GM18505 (cell line): ENCODE results near the gene FTCD.
A peak's percentile ranks its signal among the peaks of the same experiment; 100 is the strongest.
"Not testable (repeated sequence)": the region's sequence is repeated elsewhere in the genome, so short reads cannot be mapped to it uniquely, and the experiment has no call there.

ENCODE experiments used
- ATAC-seq: cut with Tn5 transposase; IDR thresholded peaks from one replicate; pipeline ENCODE4 v1.9.1; 2021; ENCODE audit not compliant: unreplicated experiment
- POLR2A ChIP-seq: IDR thresholded peaks from 4 replicates; pipeline ENCODE4 v1.6.1; 2011; ENCODE audit warnings: borderline replicate concordance; ENCODE audit not compliant: insufficient read depth, insufficient read length; ENCODE audit errors: extremely low read depth

The FTCD gene

DNA sequence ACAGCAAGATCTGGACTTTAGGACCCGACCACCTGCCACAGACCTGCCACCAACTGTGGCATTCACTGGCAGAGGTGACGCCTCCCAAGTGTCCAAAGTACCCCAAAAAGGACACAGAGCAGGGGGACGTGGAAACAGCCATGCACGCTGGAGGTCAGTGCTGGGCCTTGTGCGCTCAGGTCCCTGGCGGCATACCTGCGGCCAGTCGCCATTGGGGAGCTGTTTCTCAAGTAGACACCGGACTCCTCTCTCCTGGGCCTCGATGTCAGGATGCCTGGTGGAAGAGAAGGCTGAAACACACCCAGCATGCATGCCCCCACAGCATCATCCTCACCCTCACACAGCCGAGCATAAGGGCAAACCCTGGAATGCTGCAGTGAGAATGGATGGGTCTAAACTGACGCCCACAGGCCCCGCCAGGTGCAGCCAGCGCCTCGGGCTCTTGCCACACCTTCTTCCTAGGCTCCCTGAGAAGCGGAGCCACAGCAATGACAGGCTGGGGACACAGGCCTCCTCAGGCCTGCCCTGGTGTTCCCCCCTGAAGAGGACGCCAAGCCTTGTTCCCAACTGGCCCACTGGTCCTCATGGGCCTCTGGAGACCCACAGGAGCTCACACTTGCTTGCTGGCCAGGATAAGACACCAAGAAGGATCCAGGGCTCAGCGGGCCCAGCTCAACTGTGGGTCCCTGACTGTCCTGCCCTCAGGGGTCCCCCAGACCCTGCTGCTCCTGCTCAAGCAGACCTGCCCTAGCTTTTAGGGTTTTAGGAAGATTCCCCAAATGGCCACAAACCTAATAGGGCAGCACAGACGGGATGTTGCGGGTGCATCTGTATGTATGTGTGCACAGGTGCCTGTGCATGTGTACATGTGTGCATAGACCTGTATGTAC lies 36.6 kb upstream of the FTCD start:
- no peak for ATAC-seq
- TF ChIP-seq POLR2A, result no peak

DNA sequence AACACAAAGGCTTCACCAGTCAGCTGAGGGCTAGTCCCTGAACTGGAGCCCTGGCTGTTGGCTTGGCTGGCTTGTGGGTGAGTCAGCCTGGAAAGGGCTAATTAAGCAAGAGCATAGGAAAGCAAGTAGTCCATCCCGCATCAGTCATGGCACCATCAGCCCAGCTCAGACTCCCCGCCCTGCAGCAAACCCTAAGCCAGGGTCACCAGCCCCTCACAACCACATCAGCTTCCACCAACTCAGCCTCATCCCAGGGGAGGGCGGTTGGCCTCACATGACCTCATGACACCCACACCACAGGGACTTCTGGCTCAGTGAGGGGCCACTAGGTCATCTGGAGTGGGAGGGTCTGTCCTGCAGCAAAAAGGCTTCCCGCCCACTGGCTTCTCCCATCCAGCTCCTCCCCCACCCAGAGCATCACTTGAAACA lies 35.9 kb upstream of the FTCD start:
- no peak for TF ChIP-seq POLR2A
- ATAC-seq, result no peak

DNA sequence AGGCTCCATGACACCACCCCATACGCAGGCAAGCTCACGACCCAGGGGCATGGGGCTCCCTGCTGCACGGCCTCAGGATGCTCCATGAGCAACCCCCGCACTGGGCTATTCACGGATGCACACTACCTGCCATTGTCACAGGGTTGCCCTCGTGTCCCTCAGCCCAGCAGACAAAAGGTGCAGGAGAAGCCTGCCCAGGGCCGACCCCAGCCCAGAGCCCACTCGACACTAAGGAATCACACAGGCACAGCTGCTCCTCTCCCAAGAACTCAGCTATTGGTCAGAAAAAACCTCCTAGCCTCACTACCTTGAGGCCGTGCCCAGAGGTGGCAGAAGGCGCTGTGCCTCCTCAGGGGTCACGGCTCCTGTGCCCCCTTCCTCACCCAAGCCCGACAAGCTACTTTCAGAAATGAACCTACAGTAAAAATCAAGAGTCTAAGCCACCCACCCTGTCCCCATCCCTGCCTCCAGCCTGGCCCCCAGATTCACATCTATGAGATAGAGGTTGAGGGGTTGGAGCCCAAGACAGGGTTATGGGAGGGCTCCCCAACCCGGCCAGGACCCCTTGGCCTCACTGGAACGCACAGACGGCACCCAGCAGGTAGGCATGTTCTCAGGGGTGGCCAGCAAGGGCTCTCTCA lies 35.2 kb upstream of the FTCD start:
- TF ChIP-seq POLR2A, result no peak
- ATAC-seq, result no peak

DNA sequence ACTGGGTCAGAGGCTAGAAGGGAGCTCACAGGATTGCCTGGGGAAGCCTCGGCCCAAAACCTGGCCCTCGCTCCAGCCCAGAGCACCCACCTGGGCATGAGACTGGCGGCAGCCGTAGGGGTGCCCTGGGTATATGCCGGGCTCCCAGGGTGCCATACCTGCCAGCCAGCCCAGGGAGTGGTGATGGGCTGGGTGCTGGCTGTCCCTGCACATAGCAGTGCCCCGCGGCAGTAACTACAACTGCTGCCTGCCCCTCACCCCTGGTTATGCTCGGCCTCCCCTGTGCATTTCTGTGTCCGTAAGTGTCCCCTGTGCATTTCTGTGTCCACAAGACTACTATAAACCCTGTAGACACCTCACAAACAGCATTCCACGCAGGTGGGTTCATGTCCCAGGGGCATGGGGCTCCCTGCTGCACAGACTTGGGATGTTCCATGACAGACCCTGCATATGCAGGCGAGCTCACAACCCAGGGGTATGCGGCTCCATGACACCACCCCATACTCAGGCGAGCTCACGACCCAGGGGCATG lies 34.6 kb upstream of the FTCD start:
- no peak for TF ChIP-seq POLR2A
- ATAC-seq, result no peak

DNA sequence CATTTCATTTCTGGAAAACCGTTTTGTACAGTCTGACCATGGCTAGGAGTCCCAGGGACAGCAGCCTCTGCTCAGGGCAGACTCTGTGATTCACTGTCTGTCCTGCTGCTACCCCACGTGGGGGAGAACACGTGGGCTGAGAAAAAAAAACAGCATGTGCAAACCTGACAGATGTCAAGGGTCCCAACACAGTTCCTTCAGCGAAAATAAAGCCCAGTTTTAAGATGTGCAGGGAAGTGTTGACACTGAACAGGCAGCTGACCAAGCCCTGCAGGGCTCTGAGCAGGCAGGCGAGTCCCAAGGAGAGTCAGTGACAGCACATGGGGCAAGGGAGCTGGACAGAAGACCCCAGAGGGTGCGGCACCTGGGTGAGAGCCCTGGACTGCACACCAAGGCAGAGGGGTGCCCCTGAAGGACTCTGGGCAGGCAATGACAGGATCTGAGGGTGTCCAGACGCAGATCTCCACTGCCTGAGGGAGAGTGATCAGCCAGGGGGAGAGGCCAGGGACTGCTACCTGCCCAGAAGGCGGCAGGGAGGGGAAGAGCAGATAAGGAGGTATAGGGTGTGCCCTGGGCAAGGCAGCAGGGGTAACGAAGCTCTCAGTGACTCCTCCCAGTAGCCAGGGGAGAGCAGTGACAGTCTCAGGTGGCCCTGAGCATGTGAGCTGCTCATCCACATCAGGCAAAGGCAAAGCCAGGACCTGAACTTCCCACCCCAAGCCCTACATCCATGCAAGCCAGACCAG lies 34.0 kb upstream of the FTCD start:
- ATAC-seq, result no peak
- TF ChIP-seq POLR2A, result no peak

DNA sequence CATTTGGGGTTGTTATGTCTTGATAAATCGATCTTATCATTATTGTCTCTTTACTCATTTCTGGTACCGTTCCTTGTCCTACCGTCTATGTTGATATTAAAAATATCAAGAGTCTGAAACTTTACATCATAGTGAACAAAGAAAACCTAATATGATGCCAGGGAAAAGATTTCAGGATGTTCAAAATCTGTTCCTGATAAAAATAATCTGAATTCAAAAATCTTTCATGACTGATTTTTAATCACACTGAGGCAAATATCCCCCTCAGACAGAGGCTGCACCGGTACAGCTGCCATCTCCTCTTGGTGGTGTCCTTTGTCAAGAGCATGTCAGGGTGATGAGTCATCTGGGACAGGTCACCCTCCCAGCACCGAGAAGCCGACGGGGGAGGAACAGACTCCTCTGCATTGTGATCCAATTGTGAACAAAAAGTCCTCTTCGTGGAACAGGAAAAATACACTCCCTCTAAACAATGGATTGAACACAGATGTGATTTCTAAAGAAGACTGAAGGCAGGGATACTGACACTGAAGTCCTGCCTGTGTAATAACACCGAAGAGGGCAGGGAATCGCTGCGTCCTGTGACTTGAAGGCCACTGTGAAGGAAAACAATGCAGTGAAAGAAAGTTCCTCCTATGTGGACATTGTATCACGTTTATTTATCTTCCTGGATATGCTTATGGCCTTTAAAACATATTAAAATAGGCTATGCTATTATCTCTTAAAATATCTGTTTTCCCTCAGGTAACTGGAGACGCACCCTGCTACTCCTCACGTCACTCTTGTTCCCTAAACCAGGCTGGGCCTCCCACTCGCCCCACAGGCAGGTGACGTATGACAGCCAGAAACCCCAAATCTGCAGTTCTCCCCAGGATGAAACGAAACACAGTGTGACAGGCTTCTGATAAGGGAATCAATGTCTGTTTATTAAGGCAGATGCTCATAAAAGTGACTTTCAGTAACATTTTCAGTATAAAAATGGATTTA lies 33.1 kb upstream of the FTCD start:
- no peak for ATAC-seq
- no peak for TF ChIP-seq POLR2A

DNA sequence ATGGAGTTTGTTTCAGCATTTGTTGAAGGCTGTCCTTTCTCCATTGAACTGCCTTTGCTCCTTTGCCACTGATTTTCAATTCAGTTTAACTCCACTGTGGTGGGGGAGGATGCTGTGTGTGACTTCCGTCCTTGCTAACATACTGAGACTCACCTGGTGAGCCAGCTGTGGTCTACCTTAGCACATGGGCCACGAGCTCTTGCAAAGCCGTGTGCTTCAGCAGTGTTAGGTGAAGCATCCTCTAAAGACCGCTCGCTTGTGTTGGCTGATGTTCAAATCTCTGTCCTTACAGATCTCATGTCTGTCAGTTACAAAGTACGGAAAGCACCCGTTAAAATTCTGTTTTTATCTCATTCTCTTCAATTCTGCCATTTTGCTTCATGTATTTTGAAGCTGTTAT lies 32.4 kb upstream of the FTCD start:
- ATAC-seq, result no peak
- no peak for TF ChIP-seq POLR2A

DNA sequence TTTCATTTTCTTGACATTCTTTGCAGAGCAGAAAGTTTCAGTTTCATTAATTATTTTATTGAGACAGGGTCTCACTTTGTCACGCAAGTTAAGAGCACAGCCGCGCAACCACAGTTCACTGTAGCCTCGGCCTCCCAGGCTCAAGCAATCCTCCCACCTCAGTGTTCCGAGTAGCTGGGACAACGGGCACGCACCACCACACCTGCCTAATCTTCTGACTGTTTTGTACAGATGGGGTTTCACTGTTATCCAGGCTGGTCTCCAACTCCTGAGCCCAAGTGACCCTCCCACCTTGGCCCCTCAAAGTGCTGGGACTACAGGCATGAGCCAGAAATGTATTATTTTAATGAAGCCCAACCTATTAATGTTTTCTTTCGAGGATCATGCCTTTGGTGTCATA lies 31.9 kb upstream of the FTCD start:
- no peak for ATAC-seq
- TF ChIP-seq POLR2A, result no peak

DNA sequence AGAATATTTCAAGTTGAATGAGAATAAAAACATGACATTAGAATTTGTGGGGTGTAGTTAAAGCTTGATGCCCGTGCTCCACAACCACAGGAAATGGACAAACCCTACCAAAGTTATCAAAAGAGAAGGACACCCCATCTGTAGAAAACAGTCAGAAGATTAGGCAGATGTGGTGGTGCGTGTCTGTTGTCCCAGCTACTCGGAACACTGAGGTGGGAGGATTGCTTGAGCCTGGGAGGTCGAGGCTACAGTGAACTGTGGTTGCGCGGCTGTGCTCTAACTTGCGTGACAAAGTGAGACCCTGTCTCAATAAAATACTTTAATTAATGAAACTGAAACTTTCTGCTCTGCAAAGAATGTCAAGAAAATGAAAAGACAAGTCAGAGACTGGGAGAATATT lies 30.3 kb upstream of the FTCD start:
- no peak for TF ChIP-seq POLR2A
- no peak for ATAC-seq

DNA sequence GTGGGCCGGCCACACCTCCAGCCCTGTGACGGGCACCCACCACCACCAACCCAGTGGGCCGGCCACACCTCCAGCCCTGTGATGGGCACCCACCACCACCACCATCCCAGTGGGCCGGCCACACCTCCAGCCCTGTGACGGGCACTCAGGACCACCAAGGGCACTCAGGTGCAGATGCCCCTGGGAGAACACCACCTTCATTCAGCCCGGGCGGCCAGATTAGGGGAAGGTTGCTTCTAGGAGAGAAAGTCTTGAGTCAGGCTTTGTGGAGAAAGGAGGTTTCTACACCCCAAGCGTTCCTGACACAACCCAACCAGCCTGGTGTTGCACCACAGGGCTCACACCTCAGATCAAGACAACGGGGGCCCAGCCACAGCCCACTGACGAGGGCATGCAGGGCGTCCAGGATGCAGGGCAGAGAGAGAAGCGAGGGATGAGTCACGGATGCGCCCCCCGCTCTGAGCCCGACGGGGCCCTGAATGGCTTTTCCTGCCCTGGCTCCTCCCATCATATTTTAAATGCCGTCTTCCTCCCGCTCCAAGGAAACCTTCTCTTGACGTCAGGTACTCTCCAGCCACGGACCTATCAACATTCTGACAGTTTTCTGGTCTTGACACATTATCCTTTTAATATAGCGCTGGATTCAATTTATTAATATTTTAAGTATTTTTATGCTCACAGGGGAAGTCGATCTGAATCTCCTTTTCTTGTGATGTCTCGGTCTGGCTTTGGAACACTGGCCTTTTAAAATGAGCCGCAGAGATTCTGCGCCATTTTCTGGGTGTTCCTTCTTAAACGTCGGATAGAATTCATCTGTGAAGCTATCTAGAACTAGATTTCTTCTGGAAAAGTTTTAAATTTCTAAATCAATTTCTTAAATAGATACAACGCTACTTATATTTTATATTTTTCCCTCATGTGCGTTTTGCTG lies 29.5 kb upstream of the FTCD start:
- ATAC-seq, result peak; percentile 77
- peak; percentile 38 for TF ChIP-seq POLR2A

DNA sequence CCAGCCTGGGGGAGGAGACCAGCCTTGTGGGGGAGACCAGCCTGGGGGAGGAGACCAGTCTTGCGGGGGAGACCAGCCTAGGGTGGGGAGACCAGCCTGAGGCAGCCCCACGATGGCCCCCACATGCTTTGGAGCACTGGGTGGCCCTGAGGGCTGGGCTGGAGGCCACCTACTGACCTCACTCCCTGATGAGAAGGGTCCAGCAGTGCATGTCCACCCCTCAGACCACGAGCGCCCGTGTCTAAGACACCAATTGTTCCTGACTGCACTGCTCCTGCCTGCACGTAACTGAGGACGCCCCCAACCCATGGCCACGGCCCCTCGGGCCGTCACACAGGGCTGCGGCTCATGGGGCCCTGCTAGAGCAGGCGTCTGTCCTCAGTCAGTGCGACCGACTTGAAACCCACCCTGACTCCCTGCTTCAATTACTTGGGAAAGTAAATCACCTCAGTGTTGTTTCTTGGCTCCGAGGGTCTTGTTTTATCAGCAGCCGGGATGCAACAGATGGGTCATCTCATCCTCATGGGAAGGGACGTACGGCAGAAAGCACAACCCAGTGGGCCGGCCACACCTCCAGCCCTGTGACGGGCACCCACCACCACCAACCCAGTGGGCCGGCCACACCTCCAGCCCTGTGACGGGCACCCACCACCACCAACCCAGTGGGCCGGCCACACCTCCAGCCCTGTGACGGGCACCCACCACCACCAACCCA lies 28.7 kb upstream of the FTCD start, which contains the start of gene SPATC1L:
Gene SPATC1L, minus strand, starts transcription at position 550 of the 715 bp plus-strand sequence. CDS start 1,643 bp downstream, outside the sequence.
- peak; percentile 26 for TF ChIP-seq POLR2A
- peak; percentile 54 for ATAC-seq

DNA sequence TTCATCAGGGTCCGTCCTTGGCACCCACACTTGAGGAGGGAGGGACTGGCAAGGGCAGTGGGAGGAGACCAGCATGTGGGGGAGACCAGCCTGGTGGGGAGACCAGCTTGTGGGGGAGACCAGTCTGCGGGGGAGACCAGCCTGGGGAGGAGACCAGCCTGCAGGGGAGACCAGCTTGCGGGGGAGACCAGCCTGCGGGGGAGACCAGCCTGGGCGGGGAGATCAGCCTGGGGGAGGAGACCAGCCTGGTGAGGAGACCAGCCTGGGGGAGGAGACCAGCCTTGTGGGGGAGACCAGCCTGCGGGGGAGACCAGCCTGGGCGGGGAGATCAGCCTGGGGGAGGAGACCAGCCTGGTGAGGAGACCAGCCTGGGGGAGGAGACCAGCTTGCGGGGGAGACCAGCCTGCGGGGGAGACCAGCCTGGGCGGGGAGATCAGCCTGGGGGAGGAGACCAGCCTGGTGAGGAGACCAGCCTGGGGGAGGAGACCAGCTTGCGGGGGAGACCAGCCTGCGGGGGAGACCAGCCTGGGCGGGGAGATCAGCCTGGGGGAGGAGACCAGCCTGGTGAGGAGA lies 28.0 kb upstream of the FTCD start:
- not testable (repeated sequence) for ATAC-seq
